Brain pericyte (primary cell): ENCODE results near the gene CHCHD2.
"Not testable (repeated sequence)": the region's sequence is repeated elsewhere in the genome, so short reads cannot be mapped to it uniquely, and the experiment has no call there.

ENCODE experiments used
- DNase-seq: peaks from one replicate; pipeline ENCODE4 v3.0.0-alpha.2; 2012; ENCODE audit warnings: low read depth, low spot score

Gene CHCHD2

DNA sequence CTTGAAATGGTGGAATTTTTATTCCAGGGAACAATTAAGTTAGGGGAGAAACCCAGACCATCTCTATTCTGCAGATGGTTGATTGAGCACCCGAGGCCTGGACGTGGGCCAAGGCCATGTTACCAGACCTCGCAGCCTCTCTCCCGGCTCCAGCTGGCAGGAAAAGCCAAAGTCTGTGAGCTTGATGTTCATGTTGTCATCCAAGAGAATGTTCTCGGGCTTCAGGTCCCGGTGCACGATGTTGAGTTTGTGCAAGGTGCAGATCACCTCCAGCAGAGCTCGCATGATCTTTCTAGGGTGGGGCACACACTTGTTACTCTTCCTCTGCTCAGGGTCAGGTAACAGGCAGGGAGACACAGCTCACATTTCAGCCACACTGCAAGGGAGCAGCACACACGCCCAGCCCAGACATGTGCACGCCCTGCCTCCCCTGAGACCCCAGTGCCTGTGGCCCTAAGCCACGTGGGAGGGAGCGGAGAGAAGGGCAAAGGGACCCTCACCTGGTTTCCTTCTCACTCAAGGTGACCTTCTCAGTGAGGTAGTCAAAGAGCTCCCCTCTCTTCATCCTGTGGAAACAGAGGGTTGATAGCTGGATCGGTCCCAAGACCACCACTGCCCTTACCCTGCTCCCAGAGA is 23.0 kb downstream of the CHCHD2 start:
- DNase-seq, result no peak

DNA sequence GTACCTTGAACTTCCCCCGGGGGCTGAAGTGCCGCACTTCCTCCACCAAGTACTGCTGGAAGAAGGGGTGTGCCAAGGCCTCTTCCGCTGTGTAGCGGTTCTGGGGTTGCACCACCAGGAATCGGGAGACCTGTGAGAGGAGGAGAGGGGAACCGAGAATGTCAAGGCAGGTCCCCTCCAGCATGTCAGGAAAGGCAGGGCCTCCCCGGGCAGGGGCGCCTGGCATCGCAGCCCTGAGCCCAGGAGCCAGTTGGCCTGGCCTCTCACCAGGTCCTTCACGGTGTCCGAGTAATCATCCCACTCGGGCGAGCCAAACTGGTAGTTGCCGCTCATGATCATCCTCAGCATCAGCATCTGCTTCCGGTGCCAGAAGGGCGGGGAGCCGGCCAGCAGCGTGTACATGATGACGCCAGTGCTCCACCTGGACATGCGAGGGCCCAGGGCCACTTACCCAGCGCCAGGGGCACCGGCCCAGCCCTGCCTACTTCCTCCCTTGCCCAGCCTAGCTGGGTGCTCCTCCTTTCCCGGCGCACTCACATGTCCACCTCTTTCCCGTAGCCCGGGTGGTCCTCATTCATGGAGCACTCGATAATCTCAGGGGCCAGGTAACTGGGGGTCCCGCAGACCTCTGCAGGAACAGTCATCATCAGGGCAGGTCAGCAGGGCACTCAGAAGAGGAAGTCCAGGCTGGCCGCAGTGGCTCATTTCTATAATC is 24.5 kb downstream of the CHCHD2 start:
- DNase-seq, result no peak

DNA sequence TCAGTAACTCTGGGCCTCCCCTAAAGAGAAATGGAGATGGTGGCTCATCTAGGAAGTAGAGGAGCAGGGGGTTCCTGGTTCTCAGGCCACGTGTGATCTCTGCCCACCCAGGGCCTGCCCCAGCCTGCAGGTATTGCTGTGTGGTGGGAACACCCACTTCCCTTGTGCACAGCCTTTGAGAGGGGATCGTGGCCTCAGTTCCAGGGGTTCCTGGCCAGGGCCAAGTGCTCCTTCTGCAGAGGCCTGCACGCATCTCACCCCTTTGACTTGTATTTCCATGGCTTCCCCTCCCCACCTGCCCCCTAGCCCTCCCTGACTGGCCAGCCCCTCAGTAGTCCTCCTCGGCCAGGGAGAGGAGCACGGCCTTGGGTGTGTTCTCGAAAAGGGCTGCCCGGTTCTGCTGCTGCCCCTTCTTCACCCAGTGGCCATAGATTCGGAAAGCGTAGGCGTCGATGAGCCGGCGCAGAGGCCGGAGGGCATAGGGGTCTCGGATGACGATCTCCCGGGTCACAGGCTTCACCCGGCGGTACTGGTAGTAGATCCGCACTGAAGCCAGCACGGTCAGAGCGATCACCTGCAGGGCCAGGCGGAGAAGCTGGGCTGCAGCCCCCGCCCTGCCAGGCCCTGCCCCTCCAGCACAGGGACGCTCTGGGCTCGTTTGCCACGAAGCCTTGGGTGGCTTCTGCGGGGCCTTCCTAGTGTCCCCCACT is 25.4 kb downstream of the CHCHD2 start:
- DNase-seq, result not testable (repeated sequence)

DNA sequence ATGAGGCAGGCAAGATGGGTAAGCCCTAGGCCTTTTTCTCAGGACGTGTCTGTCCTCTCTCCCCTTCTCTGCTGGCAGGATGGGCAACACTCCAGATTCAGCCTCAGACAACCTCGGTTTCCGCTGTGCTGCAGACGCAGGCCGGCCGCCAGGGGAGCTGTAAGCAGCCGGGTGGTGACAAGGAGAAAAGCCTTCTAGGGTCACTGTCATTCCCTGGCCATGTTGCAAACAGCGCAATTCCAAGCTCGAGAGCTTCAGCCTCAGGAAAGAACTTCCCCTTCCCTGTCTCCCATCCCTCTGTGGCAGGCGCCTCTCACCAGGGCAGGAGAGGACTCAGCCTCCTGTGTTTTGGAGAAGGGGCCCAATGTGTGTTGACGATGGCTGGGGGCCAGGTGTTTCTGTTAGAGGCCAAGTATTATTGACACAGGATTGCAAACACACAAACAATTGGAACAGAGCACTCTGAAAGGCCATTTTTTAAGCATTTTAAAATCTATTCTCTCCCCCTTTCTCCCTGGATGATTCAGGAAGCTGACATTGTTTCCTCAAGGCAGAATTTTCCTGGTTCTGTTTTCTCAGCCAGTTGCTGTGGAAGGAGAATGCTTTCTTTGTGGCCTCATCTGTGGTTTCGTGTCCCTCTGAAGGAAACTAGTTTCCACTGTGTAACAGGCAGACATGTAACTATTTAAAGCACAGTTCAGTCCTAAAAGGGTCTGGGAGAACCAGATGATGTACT is 26.7 kb downstream of the CHCHD2 start:
- DNase-seq, result no peak

DNA sequence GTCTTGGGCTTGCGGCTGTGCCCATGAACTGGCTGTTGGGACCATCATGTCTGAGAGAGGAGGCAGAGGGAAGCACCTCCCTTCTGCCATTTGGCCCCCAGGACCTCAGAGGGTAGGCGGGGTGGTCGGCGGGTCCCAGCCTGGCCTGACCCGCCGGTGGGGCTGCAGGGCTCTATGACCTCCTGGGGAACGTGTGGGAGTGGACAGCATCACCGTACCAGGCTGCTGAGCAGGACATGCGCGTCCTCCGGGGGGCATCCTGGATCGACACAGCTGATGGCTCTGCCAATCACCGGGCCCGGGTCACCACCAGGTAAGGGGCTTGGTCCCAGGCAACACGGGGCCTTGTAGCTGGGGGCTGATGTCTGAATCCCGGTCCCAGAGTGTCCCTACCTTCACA is 28.1 kb downstream of the CHCHD2 start:
- no peak for DNase-seq

DNA sequence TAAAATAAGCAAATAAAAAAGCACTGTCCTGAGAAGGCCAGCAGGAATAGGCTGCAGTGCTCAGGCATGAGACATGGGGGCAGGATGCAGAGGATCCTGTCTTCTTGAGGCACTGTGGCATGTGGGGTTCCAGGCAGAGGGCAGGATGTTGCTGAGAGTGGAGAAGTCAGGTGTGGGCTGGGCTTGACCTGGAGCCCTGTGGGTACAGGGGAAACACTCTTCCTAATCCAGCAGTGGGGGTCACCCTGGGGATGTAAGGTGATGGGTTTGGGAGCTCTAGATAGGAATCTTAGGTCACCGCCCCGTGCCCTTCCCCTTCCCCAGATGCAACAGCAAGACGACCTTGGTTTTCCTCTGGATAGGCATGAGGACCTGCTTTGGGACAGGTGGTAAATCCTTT is 28.6 kb downstream of the CHCHD2 start:
- no peak for DNase-seq

DNA sequence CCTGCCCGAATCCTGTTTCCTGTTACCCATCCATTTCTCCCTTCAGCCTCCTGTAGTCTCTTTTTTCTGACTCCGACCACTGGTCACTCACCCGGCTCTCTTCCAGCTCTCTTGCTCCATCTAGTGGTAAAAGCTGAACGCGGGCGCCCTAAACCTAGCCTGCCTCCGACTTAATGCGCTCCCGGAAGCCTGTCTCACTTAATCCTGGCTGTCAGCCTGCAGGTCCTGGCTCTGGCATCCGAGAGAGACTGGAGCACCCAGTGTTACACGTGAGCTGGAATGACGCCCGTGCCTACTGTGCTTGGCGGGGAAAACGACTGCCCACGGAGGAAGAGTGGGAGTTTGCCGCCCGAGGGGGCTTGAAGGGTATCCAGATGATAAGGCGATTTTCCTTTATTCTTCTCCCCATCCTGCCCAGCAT is 31.9 kb downstream of the CHCHD2 start:
- no peak for DNase-seq

DNA sequence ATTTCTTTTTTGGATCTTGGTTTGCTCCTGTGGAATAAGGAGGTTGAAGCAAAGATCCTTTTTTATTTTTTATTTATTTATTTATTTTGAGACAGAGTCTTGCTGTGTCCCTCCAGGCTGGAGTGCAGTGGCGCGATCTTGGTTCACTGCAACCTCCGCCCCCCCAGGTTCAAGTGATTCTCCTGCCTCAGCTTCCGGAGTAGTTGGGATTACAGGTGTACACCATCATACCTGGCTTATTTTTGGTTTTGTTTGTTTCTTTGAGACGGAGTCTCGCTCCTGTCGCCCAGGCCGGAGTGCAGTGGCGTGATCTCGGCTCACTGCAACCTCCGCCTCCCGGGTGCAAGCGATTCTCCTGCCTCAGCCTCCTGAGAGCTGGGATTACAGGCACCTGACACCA is 39.9 kb downstream of the CHCHD2 start:
- not testable (repeated sequence) for DNase-seq

DNA sequence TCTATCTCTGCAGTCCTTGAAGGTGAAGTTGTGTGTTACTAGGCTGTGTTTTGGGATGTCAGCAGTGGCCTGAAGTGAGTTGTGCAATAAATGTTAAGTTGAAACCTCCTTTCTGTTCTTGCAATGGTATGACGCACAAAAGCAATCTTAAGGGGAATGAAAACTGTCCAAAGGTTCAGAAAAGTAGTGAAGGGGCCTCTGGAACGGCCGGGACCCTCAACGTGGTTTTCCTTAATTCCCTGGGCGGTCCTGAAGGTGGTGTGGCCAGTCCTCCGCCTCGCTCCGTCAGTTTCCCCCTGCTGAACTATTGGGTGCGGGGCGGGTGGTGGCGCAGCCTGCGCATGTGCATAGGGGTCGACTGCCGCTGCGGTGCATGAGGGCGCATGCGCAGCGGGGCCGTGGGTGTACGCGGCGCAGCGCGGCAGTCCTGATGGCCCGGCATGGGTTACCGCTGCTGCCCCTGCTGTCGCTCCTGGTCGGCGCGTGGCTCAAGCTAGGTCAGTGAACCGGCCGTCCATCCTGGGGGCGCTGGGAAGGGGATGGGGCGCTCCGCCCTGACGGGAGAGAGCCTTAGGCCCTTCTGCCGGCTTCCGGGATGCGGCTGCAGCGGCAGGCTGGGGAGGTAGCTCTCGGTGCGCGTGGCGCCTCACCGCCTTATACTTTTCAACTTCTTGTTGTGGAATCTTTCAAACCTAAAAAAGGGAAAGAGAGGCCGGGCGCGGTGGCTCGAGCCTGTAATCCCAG is 42.2 kb downstream of the CHCHD2 start, which contains the start of gene SUMF2:
TSS of gene SUMF2 (plus strand) at position 405 of the 744 bp plus-strand sequence. CDS start at position 431, 26 bp downstream.
- DNase-seq, result peak; percentile 67

DNA sequence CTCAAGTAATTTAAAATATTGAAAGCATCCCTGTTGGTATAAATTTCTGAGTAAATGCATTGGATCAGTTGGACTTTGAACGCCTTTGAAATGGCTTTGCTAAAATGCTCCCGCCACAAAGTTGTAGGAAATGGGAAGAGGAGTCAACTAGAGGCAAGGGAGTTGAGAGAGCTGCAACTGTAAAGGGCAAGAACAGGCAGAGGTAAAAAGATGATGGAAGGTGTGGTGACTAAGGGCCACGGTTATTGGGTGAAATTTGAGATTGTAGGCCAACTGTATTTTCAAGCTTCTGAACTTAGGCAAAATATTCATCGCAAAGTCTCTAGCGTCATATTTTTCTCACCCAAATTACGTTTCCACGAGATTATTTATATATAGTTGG is 42.8 kb downstream of the CHCHD2 start:
- no peak for DNase-seq

DNA sequence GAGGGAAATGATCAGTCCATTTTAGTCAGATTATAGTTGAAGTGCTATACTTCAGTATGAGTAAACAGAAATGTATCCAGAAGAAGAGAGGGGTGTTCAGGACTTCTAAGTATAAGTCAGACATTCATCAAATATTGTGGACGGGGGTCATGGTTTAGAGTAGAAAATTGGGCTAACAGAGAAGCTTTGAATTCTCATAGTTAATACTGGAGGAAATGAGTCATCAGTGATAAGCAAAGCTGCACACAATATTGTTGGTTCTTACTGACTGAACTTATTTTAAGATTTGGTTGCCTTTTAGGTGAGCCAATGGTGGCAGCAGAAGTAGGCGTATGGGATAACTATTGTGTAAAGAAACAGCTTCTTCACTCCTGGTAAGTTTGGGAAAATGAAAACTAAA is 43.9 kb downstream of the CHCHD2 start:
- no peak for DNase-seq

DNA sequence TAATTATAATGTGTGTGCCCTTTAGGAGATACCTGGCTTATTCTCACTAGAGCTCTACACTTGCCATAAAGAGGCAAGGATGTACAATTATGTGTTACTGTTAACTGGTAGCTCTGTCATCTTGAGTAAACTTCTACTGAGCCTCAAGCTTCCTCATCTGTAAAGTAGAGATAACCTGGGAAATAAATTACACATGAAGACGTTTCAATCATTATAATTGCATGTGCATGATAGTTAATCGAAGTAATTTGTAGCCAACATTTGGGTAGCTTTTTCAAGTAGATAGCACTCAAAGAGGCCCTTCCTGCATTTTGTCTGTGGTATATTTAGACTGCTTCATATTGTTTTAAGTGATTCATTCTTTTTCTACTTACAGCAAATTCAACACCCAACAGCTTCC is 52.3 kb downstream of the CHCHD2 start:
- DNase-seq, result no peak

DNA sequence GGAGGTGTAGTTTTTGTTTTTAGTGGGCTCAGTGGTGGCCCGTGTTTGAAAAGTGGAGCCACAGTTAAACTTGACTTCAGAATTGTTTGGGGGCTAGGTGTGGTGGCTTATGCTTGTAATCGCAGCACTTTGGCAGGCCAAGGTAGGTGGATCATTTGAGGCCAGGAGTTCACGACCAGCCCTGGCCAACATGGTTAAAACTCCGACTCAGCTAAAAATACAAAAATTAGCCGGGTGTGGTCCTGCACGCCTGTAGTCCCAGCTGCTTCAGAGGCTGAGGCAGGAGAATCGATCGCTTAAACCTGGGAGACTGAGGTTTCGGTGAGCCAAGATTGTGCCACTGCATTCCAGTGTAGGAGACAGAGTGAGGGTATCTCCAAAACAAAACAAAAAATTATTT is 52.9 kb downstream of the CHCHD2 start:
- DNase-seq, result no peak
